Tibial nerve (tissue), 4 donors: ENCODE measurements around the gene ATP6V0E1. TPM values are rescaled to one million over a fixed set of nuclear protein-coding genes. Genes with fewer than 3 reads are reported as not detected.

ENCODE experiments used
- DNase-seq, 2 donors: peaks; one replicate each; pipeline ENCODE4 v3.0.0-alpha.2; 2019; ENCODE audit warnings: low spot score in 2 of 2
- H3K27ac ChIP-seq, 4 donors: fragments of 200-600 bp; sonication (generic) in 3 of 4; one replicate each; pipeline ENCODE4 v1.5.1; 2017 to 2019; ENCODE audit warnings: mild to moderate bottlenecking in 1 of 4
- H3K27me3 ChIP-seq, 2 donors: fragments of 200-600 bp; sonication (generic) in 1 of 2; one replicate each; pipeline versions ENCODE4 v1.5.1 to v1.6.0; 2017 to 2019
- H3K36me3 ChIP-seq, 3 donors: fragments of 200-600 bp; sonication (generic); one replicate each; pipeline ENCODE4 v1.5.1; 2018 to 2019
- H3K4me1 ChIP-seq, 4 donors: fragments of 200-600 bp; sonication (generic) in 3 of 4; one replicate each; pipeline ENCODE4 v1.5.1; 2017 to 2019
- H3K4me3 ChIP-seq, 4 donors: fragments of 200-600 bp; sonication (generic) in 3 of 4; one replicate each; pipeline ENCODE4 v1.5.1; 2017 to 2019; ENCODE audit warnings: mild to moderate bottlenecking in 1 of 4, moderate library complexity in 1 of 4
- H3K9me3 ChIP-seq, 4 donors: fragments of 200-600 bp; sonication (generic) in 3 of 4; one replicate each; pipeline ENCODE4 v1.5.1; 2017 to 2019
- CTCF ChIP-seq, 5 experiments: fragments of 200-600 bp in 3 of 5; fragments of 450-650 bp in 2 of 5; sonication (generic) in 3 of 5; IDR thresholded peaks; one replicate each; pipeline ENCODE4 v1.5.1; 2016 to 2019; ENCODE audit warnings: antibody characterized with exemption in 5 of 5, mild to moderate bottlenecking in 3 of 5, moderate library complexity in 2 of 5
- EP300 ChIP-seq, 2 donors: sonication (generic); formaldehyde crosslinking; IDR thresholded peaks; one replicate each; pipeline ENCODE4 v1.6.1; 2017; ENCODE audit warnings: antibody characterized with exemption in 2 of 2, mild to moderate bottlenecking in 1 of 2
- POLR2A ChIP-seq, 2 donors: fragments of 450-650 bp; IDR thresholded peaks; one replicate each; pipeline ENCODE4 v1.6.1; 2017; ENCODE audit warnings: antibody characterized with exemption in 2 of 2, mild to moderate bottlenecking in 2 of 2, moderate library complexity in 2 of 2
- WGBS, 2 donors: methylation state at CpG; one replicate each; pipeline ENCODE4 v1.1.5; 2018; 5-methylcytosine and 5-hydroxymethylcytosine counted together
- total RNA-seq, 4 donors: library from RNA; depleted of rRNA; stranded (reverse); fragments of >200 nt; gene quantifications; one replicate each; pipeline ENCODE4 v1.1.0, GENCODE V29; 2016

ATP6V0E1 gene
- total RNA-seq, 4 donors from 2014 or later: 88.8 to 121 (median 92.0) TPM

- Histone ChIP-seq H3K4me1 (peaks cover 0 to 27% (median 14%) of the 10 kb centered on the region in 4 donors), H3K9me3 (no peaks in the 10 kb centered on the region), H3K27me3 (no peaks in the 10 kb centered on the region), H3K4me3 (no peak overlapping the region), H3K27ac (no peak overlapping the region), H3K36me3 (peaks cover 0 to 10% (median under 1%) of the 10 kb centered on the region in 3 donors)
- TF ChIP-seq EP300 (IDR thresholded peaks at IDR 0.05) (no peak), POLR2A (IDR thresholded peaks at IDR 0.05) (no peak), CTCF (IDR thresholded peaks at IDR 0.05) (no peak)
- 79 to 85% methylated on average over 3 of the region's 3 CpGs for WGBS, 2 donors
- no peak for DNase-seq
Measured at GRCh38 chr5:172956228-172956627, 27.3 kb upstream of the ATP6V0E1 start.

GRCh38 chr5:172956936-172957335, 26.6 kb upstream of the ATP6V0E1 start:
- Histone ChIP-seq H3K4me3 (no peak overlapping the region), H3K36me3 (peaks cover 0 to 10% (median 0%) of the 10 kb centered on the region in 3 donors), H3K4me1 (peaks cover 0 to 28% (median 14%) of the 10 kb centered on the region in 4 donors), H3K27ac (no peak overlapping the region), H3K9me3 (no peaks in the 10 kb centered on the region), H3K27me3 (no peaks in the 10 kb centered on the region)
- TF ChIP-seq EP300 (IDR thresholded peaks at IDR 0.05) (no peak), CTCF (IDR thresholded peaks at IDR 0.05) (no peak), POLR2A (IDR thresholded peaks at IDR 0.05) (no peak)
- 63 to 75% methylated on average over 4 of the region's 4 CpGs for WGBS, 2 donors
- DNase-seq: no peak

- H3K27ac ChIP-seq: no peak overlapping the region
- no peak for TF ChIP-seq CTCF (IDR thresholded peaks at IDR 0.05)
- TF ChIP-seq EP300 (IDR thresholded peaks at IDR 0.05): no peak
- no peak for TF ChIP-seq POLR2A (IDR thresholded peaks at IDR 0.05)
- no peaks in the 10 kb centered on the region for H3K9me3 ChIP-seq
- no peak overlapping the region for H3K4me3 ChIP-seq
- peaks cover 0 to 28% (median 14%) of the 10 kb centered on the region in 4 donors for H3K4me1 ChIP-seq
- DNase-seq: no peak
- peaks cover 0 to 13% (median 0%) of the 10 kb centered on the region in 3 donors for H3K36me3 ChIP-seq
- H3K27me3 ChIP-seq: no peaks in the 10 kb centered on the region
- WGBS, 2 donors: 49 to 57% methylated on average over 5 of the region's 5 CpGs
Measured at GRCh38 chr5:172957458-172957857, 26.1 kb upstream of the ATP6V0E1 start.

GRCh38 chr5:172958331-172959046, 25.1 kb upstream of the ATP6V0E1 start:
- Histone ChIP-seq H3K4me3 (peak overlapping the region; percentile 78 to 98 (median 90)), H3K9me3 (no peaks in the 10 kb centered on the region), H3K27ac (peak overlapping the region; percentile 57 to 90 (median 82)), H3K4me1 (peaks cover 0 to 28% (median 14%) of the 10 kb centered on the region in 4 donors), H3K36me3 (peaks cover 0 to 13% (median 0%) of the 10 kb centered on the region in 3 donors), H3K27me3 (no peaks in the 10 kb centered on the region)
- WGBS, 2 donors: 4 to 8% methylated on average over 32 to 54 of the region's 54 CpGs
- peak; percentile 46 to 54 for DNase-seq
- no peak for TF ChIP-seq CTCF (IDR thresholded peaks at IDR 0.05)
- TF ChIP-seq EP300 (IDR thresholded peaks at IDR 0.05): no peak
- no peak for TF ChIP-seq POLR2A (IDR thresholded peaks at IDR 0.05)
